ENCODE results near the gene PRSS57. TPM values are rescaled to one million over a fixed set of nuclear protein-coding genes. Genes with fewer than 3 reads are reported as not detected.

Gene PRSS57
- total and polyA plus RNA-seq, 9 donors = 0.07 to 0.33 TPM; not detected in 7

DNA sequence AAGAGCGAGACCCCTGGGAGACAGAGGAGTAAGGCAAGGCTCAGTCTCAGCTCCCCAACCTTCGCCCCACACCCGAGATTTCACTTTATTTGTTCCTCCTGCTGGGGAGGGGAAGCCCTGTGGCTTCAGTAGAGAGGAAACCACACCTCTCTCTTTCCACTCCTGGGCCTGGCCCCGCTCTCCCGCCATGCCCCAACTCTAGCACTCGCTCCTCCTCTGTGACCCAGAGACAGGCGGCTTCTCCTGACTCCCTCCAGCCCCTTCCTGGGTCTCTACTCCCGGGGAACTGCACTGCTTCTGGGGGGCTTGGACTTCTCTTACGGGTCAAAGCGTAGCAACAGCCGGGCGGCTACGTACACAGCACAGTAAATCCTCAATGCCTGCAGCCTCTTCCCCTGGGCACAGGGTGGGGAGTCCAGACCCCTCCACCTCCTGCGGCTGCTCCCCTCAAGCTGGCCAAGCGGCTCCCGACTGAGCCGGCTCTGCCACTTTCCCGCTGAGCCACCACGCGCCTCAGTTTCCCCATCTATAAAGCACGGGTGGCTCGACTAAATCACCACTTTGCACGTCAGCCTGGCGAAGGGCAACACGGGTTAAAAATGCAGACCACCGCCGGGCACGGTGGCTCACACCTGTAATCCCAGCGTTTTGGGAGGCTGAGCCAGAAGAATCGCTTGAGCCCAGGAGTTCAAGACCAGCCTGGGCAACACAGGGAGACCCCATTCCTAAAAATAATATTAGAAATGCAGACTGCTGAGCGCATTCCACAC is 33.6 kb downstream of the PRSS57 start:
- intact Hi-C loops (cut with DNase I) = loop anchor here in 2 of 4 donors (5.0 to 10.0 kb wide), 2 partner anchors 71 to 233 kb away; partner anchors contain the start of genes MED16 (in 1 of the 2) and RNU6-9 (in 1 of the 2)
- peak overlapping the region; percentile 86 for H3K4me3 ChIP-seq
- WGBS, 3 donors = 11 to 22% (median 12%) methylated on average over 31 of the region's 31 CpGs

DNA sequence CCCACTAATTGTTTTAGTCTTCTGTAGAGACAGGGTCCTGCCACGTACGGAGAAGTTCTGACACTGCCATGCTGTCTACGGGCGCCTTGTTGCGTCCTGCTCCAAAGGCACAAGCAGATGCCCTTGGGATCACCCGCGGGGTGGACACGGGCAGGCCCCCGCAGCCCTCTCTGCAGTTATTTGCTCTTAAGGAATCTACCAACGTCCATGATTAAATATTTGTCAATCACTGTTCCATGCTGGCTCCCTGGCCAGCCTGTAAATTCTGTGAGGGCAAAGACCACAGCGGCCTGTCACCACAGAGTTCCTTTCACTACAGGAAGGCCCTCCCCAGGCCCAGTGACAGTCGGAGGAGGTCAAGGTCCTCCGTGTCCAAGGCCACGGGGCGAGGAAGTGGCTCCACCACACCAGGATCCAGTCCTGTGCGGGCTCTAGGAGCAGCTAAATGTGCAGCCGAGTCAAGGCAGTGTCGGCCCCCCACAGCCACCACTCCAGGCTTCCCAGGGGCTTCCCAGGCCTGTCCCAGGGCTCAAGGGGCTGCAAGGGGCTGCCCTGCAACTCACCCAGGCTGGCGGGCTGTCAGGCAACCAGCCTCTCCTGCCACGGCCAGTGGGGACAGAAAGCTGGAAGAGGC is 34.3 kb downstream of the PRSS57 start:
- Histone ChIP-seq H3K27ac (peak overlapping the region; percentile 4 to 25), H3K36me3 (no peaks in the 10 kb centered on the region), H3K9me3 (no peaks in the 10 kb centered on the region), H3K27me3 (no peaks in the 10 kb centered on the region), H3K4me1 (ENCODE audit: insufficient read depth) (peaks cover 33% of the 10 kb centered on the region), H3K4me3 (peak overlapping the region; percentile 86)
- DNase-seq = no peak
- WGBS, 3 donors = 23 to 45% (median 30%) methylated on average over 16 to 20 of the region's 20 CpGs
- intact Hi-C loops (cut with DNase I) = loop anchor here in 2 of 4 donors (5.0 to 10.0 kb wide), 2 partner anchors 71 to 234 kb away; partner anchors contain the start of genes MED16 (in 1 of the 2) and RNU6-9 (in 1 of the 2)
- TF ChIP-seq EP300 (IDR thresholded peaks at IDR 0.05) = no peak
- TF ChIP-seq, protein P1, sequence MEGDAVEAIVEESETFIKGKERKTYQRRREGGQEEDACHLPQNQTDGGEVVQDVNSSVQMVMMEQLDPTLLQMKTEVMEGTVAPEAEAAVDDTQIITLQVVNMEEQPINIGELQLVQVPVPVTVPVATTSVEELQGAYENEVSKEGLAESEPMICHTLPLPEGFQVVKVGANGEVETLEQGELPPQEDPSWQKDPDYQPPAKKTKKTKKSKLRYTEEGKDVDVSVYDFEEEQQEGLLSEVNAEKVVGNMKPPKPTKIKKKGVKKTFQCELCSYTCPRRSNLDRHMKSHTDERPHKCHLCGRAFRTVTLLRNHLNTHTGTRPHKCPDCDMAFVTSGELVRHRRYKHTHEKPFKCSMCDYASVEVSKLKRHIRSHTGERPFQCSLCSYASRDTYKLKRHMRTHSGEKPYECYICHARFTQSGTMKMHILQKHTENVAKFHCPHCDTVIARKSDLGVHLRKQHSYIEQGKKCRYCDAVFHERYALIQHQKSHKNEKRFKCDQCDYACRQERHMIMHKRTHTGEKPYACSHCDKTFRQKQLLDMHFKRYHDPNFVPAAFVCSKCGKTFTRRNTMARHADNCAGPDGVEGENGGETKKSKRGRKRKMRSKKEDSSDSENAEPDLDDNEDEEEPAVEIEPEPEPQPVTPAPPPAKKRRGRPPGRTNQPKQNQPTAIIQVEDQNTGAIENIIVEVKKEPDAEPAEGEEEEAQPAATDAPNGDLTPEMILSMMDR (IDR thresholded peaks at IDR 0.05) = no peak
- TF ChIP-seq POLR2A (IDR thresholded peaks at IDR 0.05) = no peak

More for the DNA sequence above, 33.6 kb downstream of the PRSS57 start:
- Histone ChIP-seq H3K4me1 (ENCODE audit: insufficient read depth) (peaks cover 33% of the 10 kb centered on the region), H3K9me3 (no peaks in the 10 kb centered on the region), H3K36me3 (no peaks in the 10 kb centered on the region), H3K27ac (peak overlapping the region; percentile 25 to 69), H3K27me3 (no peaks in the 10 kb centered on the region)
- DNase-seq = no peak
- TF ChIP-seq POLR2A (IDR thresholded peaks at IDR 0.05) = no peak
- TF ChIP-seq EP300 (IDR thresholded peaks at IDR 0.05) = no peak
- TF ChIP-seq, protein P1 (IDR thresholded peaks at IDR 0.05) = no peak

DNA sequence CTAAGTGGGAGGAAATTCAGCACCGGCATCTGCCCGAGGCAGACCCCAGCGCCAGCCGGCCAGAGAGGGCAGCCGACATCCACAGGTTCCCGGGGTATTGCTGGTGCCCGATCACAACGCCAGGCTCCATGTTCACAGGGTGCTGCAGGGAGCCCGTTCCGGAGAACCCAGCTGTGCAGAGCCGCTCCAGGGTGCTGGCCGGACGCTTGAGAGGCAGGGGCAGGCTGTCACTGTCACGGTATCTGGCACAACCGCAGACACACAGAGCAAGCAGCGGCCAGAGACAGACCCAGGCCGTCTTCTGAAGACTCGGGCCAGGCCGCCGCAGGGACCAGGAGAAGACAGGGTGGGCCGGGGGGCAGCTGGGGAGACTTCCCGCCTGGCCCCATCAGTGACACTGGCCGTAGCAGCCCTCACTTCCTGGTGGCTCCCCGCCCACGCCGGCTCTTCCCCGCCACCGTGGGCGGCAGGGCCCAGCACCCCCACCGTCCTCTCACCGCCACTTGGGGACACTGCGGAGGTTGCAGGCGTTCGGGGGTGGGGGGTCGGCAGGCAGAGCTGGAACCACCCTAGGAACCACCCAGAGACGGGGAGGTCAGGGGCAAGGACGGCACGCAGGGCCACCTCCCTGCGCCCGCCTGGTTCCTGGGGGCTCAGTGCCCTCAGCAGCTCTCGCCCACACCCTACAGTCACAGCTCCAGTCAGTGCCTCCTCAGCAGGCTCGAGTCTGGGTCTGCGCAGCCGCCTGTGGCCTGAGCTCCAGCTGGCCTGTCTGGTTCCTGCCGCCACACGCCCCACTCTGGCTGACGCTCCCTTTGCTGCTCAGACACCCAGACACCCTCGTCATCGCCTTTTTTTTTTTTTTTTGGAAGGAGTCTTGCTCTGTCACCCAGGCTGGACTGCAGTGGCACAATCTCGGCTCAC is 36.1 kb downstream of the PRSS57 start:
- H3K27ac ChIP-seq = no peak overlapping the region
- WGBS, 3 donors = 78 to 81% (median 79%) methylated on average over 35 to 50 of the region's 50 CpGs
- DNase-seq = no peak

More for the DNA sequence above, 36.1 kb downstream of the PRSS57 start:
- no peak overlapping the region for H3K4me3 ChIP-seq
- no peaks in the 10 kb centered on the region for H3K36me3 ChIP-seq
- TF ChIP-seq POLR2A (IDR thresholded peaks at IDR 0.05) (no peak), EP300 (IDR thresholded peaks at IDR 0.05) (no peak)
- TF ChIP-seq, protein P1 (IDR thresholded peaks at IDR 0.05) = no peak
- no peaks in the 10 kb centered on the region for H3K9me3 ChIP-seq
- intact Hi-C loops (cut with DNase I) = no loop called here
- H3K4me1 ChIP-seq (ENCODE audit: insufficient read depth) = peaks cover 31% of the 10 kb centered on the region
- H3K27me3 ChIP-seq = no peaks in the 10 kb centered on the region
